Measurements from ENCODE around the gene RPL36. TPM values are rescaled to one million over a fixed set of nuclear protein-coding genes. Genes with fewer than 3 reads are reported as not detected.

RPL36 gene
- total and polyA plus RNA-seq, 2 of the 8 experiments (the other 6 are each of a cell fraction or from before 2014, with no cell fraction given): 951 to 1,075 TPM

GRCh38 chr19:5692723-5693194, 2.7 kb downstream of the RPL36 start:
- no peak for FAIRE-seq
- no peak overlapping the region for H3K4ac ChIP-seq (replicated peaks; ENCODE audit: insufficient read length, low read depth, low read length)
- no peak overlapping the region; the same call in 1 of the 2 replicates for H2BK5ac ChIP-seq (ENCODE audit: low read depth, low read length)
- DNase-seq (ENCODE audit: low read depth in 1 of 2, low spot score in 2 of 2): no peak
- H3K27ac ChIP-seq (ENCODE audit: low read depth, low read length): no peak overlapping the region
- ChIA-PET POLR2A (ENCODE audit: partially characterized antibody) (interaction anchor here (1.0 to 15.6 kb wide), 6 partner anchors 10 to 90 kb away, joined by 3 to 620 read pairs (median 4); partner anchors contain the start of genes CATSPERD, LONP1, SAFB and SAFB2), CTCF (ENCODE audit: partially characterized antibody) (no interaction called here)
- no peak overlapping the region for H2AFZ ChIP-seq (ENCODE audit: low read length)
- no peak overlapping the region for H3K9ac ChIP-seq (replicated peaks in 1 of 4; ENCODE audit: extremely low read depth in 1 of 4, low read depth in 3 of 4, low read length in 3 of 4)
- H3K14ac ChIP-seq (ENCODE audit: insufficient read length): no peak overlapping the region
- H4K91ac ChIP-seq (replicated peaks; ENCODE audit: insufficient read length, low read length): no peak overlapping the region
- WGBS, 2 experiments (ENCODE audit: extremely low coverage in 1 of 2, insufficient coverage in 1 of 2, insufficient read length in 1 of 2, insufficient replicate concordance in 2 of 2, low coverage in 1 of 2, low lambda C conversion rate in 2 of 2, missing lambda C conversion rate in 1 of 2): 89% methylated on average over 7 of the region's 7 CpGs; no CpG with 5 or more reads in 1 of the 2 experiments
- no peak overlapping the region for H2BK15ac ChIP-seq (ENCODE audit: low read length)
- no peak overlapping the region for H3K56ac ChIP-seq (replicated peaks; ENCODE audit: insufficient read length, low read depth, low read length)
- H4K20me1 ChIP-seq (replicated peaks in 1 of 2; ENCODE audit: control insufficient read depth in 1 of 2, insufficient read depth in 2 of 2, low read length in 2 of 2): peaks cover 43 to 46% of the 10 kb centered on the region in 2 experiments
- H2BK12ac ChIP-seq (ENCODE audit: low read depth, low read length): no peak overlapping the region
- no peak overlapping the region for H3K23ac ChIP-seq (ENCODE audit: insufficient read length)
- no peak overlapping the region for H2AK5ac ChIP-seq (ENCODE audit: low read depth, low read length)
- peak overlapping the region; percentile 9; the same call in 1 of the 2 replicates for H4K8ac ChIP-seq (ENCODE audit: extremely low read depth, insufficient read depth, low read length)
- H3K23me2 ChIP-seq (ENCODE audit: low read depth, low read length): peaks cover 2% of the 10 kb centered on the region; the same call in 1 of the 2 replicates
- H3K4me1 ChIP-seq (replicated peaks in 1 of 4; ENCODE audit: control insufficient read depth in 3 of 4, insufficient read depth in 4 of 4, low read length in 3 of 4): no peaks in the 10 kb centered on the region; a peak in 1 of 7 replicates
- no peaks in the 10 kb centered on the region for H3K27me3 ChIP-seq (replicated peaks in 1 of 4; ENCODE audit: control insufficient read depth in 3 of 4, extremely low read depth in 1 of 4, insufficient read depth in 3 of 4, low read length in 3 of 4)
- no peak overlapping the region for H2BK20ac ChIP-seq (ENCODE audit: low read length)
- H4K5ac ChIP-seq (ENCODE audit: insufficient read length, low read depth, low read length): no peak overlapping the region
- H2BK120ac ChIP-seq (replicated peaks; ENCODE audit: low read depth, low read length): no peak overlapping the region
- H3K4me3 ChIP-seq (ENCODE audit: extremely low read depth in 1 of 4, insufficient read depth in 2 of 4, low read depth in 3 of 4, low read length in 4 of 4): no peak overlapping the region
- no peak overlapping the region for H3K18ac ChIP-seq (ENCODE audit: extremely low read depth, low read length)
- H3K36me3 ChIP-seq (ENCODE audit: control insufficient read depth in 2 of 4, insufficient read depth in 4 of 4, low read length in 3 of 4): peaks cover 32 to 62% (median 57%) of the 10 kb centered on the region in 4 experiments
- peaks cover 6% of the 10 kb centered on the region for H3K79me1 ChIP-seq (ENCODE audit: low read depth, low read length)
- no peaks in the 10 kb centered on the region for H3K9me3 ChIP-seq (ENCODE audit: insufficient read depth in 2 of 2, low read depth in 1 of 2, low read length in 1 of 2)
- TF ChIP-seq SIX5 (IDR thresholded peaks at IDR 0.05; ENCODE audit: low read depth, low read length) (no peak), POLR2A (IDR thresholded peaks at IDR 0.05; ENCODE audit: control extremely low read depth in 1 of 2, low read depth in 2 of 2, low read length in 2 of 2) (peak in 1 of 2 experiments; percentile 55; a peak in 2 of 3 replicates)
- peaks cover 10 to 39% of the 10 kb centered on the region in 2 experiments for H3K79me2 ChIP-seq (ENCODE audit: control insufficient read depth in 1 of 2, insufficient read depth in 2 of 2, low read length in 2 of 2)
- H3K4me2 ChIP-seq (ENCODE audit: insufficient read depth in 1 of 2, low read depth in 2 of 2, low read length in 2 of 2): no peak overlapping the region; a peak in 1 of 4 replicates
